HEK293 (cell line): ENCODE results near the gene NKX2-8.

Experiments used
- CTCF ChIA-PET: fragments of 350-600 bp; formaldehyde crosslinking; extraction: SDS; loops from one replicate; lab custom pipeline; 2021; ENCODE audit warnings: antibody characterized with exemption; lab: Yijun Ruan, JAX
- POLR2A ChIA-PET: fragments of 300-600 bp; formaldehyde crosslinking; extraction: SDS; loops from one replicate; lab custom pipeline; 2020; ENCODE audit warnings: antibody characterized with exemption, inconsistent platforms; lab: Yijun Ruan, JAX
- H3K27ac ChIP-seq: fragments of 200-500 bp; sonication (Bioruptor generic); 2 replicates; pipeline ENCODE4 v1.5.1; 2014; ENCODE audit warnings: low read depth, low read length, control low read depth, inconsistent platforms; ENCODE audit errors: extremely low read depth
- H3K36me3 ChIP-seq, 2 experiments: fragments of 200-500 bp in 1 of 2; sonication (Bioruptor generic) in 1 of 2; 1 replicate in 1 of 2; 2 replicates in 1 of 2; pipeline ENCODE4 v1.5.1; 2014 to 2017; ENCODE audit warnings: inconsistent platforms in 2 of 2, low read length in 2 of 2; ENCODE audit not compliant: control insufficient read depth in 2 of 2, insufficient read depth in 1 of 2
- H3K4me1 ChIP-seq: fragments of 200-500 bp; sonication (Bioruptor generic); 2 replicates; pipeline ENCODE4 v1.5.1; 2014; ENCODE audit warnings: mild to moderate bottlenecking, low read length, inconsistent platforms; ENCODE audit not compliant: control insufficient read depth, insufficient read depth
- H3K4me3 ChIP-seq: 2 replicates; pipeline ENCODE4 v1.5.1; 2011; ENCODE audit warnings: low read depth, mild to moderate bottlenecking, control low read depth, low read length, moderate library complexity
- H3K9me3 ChIP-seq: fragments of 200-500 bp; sonication (Bioruptor generic); 2 replicates; pipeline ENCODE4 v1.5.1; 2014; ENCODE audit warnings: low read depth, low read length, inconsistent platforms; ENCODE audit not compliant: control insufficient read depth, insufficient read depth
- EGR2 ChIP-seq: fragments of 450-650 bp; formaldehyde crosslinking; IDR thresholded peaks from 2 replicates; pipeline ENCODE4 v1.5.1; 2016; ENCODE audit warnings: low read depth, missing biosample characterization, missing genetic modification characterization
- HIC1 ChIP-seq: fragments of 450-650 bp; formaldehyde crosslinking; IDR thresholded peaks from 2 replicates; pipeline ENCODE4 v1.5.1; 2016; ENCODE audit warnings: missing biosample characterization, missing genetic modification characterization
- HOXA7 ChIP-seq: sonication (generic); formaldehyde crosslinking; IDR thresholded peaks from 2 replicates; pipeline ENCODE4 v1.8.1; 2022; ENCODE audit warnings: missing genetic modification reagents, borderline replicate concordance
- MEIS1 ChIP-seq: sonication (generic); formaldehyde crosslinking; IDR thresholded peaks from 2 replicates; pipeline ENCODE4 v1.8.1; 2022; ENCODE audit warnings: missing genetic modification reagents, mild to moderate bottlenecking, borderline replicate concordance
- SETDB1 ChIP-seq: IDR thresholded peaks from one replicate; pipeline ENCODE4 v1.6.1; 2017; ENCODE audit warnings: mild to moderate bottlenecking, low read length, moderate library complexity, mixed read lengths; ENCODE audit not compliant: insufficient read length
- TRIM28 ChIP-seq: IDR thresholded peaks from 2 replicates; pipeline ENCODE4 v1.6.1; 2011; ENCODE audit warnings: low read length, control low read depth, borderline replicate concordance
- ZFP3 ChIP-seq: fragments of 450-650 bp; formaldehyde crosslinking; IDR thresholded peaks from 2 replicates; pipeline ENCODE4 v1.5.1; 2016; ENCODE audit warnings: low read depth, missing biosample characterization, missing genetic modification characterization
- ZFP69B ChIP-seq: fragments of 450-650 bp; formaldehyde crosslinking; IDR thresholded peaks from 2 replicates; pipeline ENCODE4 v1.5.1; 2016; ENCODE audit warnings: missing biosample characterization, missing genetic modification characterization
- ZNF24 ChIP-seq: fragments of 450-650 bp; formaldehyde crosslinking; IDR thresholded peaks from 2 replicates; pipeline ENCODE4 v1.5.1; 2016; ENCODE audit warnings: missing biosample characterization, missing genetic modification characterization
- ZNF292 ChIP-seq: fragments of 450-650 bp; formaldehyde crosslinking; IDR thresholded peaks from 2 replicates; pipeline ENCODE4 v1.5.1; 2016; ENCODE audit warnings: low read depth, missing biosample characterization, missing genetic modification characterization, borderline replicate concordance
- ZNF510 ChIP-seq: fragments of 450-650 bp; formaldehyde crosslinking; IDR thresholded peaks from 2 replicates; pipeline ENCODE4 v1.5.1; 2018; ENCODE audit warnings: mild to moderate bottlenecking, missing genetic modification characterization, missing biosample characterization; ENCODE audit not compliant: insufficient replicate concordance
- ZNF521 ChIP-seq: fragments of 450-650 bp; formaldehyde crosslinking; IDR thresholded peaks from 2 replicates; pipeline ENCODE4 v1.5.1; 2017; ENCODE audit warnings: missing biosample characterization, mild to moderate bottlenecking, missing genetic modification characterization
- ZNF548 ChIP-seq: fragments of 450-650 bp; formaldehyde crosslinking; IDR thresholded peaks from 2 replicates; pipeline ENCODE4 v1.5.1; 2016; ENCODE audit warnings: missing biosample characterization, missing genetic modification characterization
- ZNF610 ChIP-seq: fragments of 450-650 bp; formaldehyde crosslinking; IDR thresholded peaks from 2 replicates; pipeline ENCODE4 v1.5.1; 2016; ENCODE audit warnings: missing biosample characterization, missing genetic modification characterization, borderline replicate concordance
- ZNF624 ChIP-seq: fragments of 450-650 bp; formaldehyde crosslinking; IDR thresholded peaks from 2 replicates; pipeline ENCODE4 v1.5.1; 2017; ENCODE audit warnings: missing biosample characterization, missing genetic modification characterization
- ZNF626 ChIP-seq: fragments of 450-650 bp; sonication (Bioruptor Pico); formaldehyde crosslinking; IDR thresholded peaks from 2 replicates; pipeline ENCODE4 v1.5.1; 2018; ENCODE audit warnings: missing biosample characterization, missing genetic modification characterization, inconsistent platforms
- ZNF670 ChIP-seq: fragments of 450-650 bp; formaldehyde crosslinking; IDR thresholded peaks from 2 replicates; pipeline ENCODE4 v1.5.1; 2016; ENCODE audit warnings: missing biosample characterization, missing genetic modification characterization, low read depth
- ZNF76 ChIP-seq: fragments of 450-650 bp; formaldehyde crosslinking; IDR thresholded peaks from 2 replicates; pipeline ENCODE4; 2016; ENCODE audit warnings: low read depth, missing biosample characterization, missing genetic modification characterization, borderline replicate concordance
- ZNF843 ChIP-seq: fragments of 450-650 bp; formaldehyde crosslinking; IDR thresholded peaks from 2 replicates; pipeline ENCODE4 v1.5.1; 2016; ENCODE audit warnings: missing biosample characterization, missing genetic modification characterization
- TF ChIP-seq, protein P1 (sequence below): fragments of 450-650 bp; formaldehyde crosslinking; conservative IDR thresholded peaks from 2 replicates; pipeline ENCODE4 v1.5.1; 2016; ENCODE audit warnings: low read depth, missing biosample characterization, missing genetic modification characterization
- TF ChIP-seq, protein P2 (sequence below): fragments of 450-650 bp; formaldehyde crosslinking; IDR thresholded peaks from 2 replicates; pipeline ENCODE4 v1.5.1; 2016; ENCODE audit warnings: missing biosample characterization, missing genetic modification characterization

Gene NKX2-8

DNA sequence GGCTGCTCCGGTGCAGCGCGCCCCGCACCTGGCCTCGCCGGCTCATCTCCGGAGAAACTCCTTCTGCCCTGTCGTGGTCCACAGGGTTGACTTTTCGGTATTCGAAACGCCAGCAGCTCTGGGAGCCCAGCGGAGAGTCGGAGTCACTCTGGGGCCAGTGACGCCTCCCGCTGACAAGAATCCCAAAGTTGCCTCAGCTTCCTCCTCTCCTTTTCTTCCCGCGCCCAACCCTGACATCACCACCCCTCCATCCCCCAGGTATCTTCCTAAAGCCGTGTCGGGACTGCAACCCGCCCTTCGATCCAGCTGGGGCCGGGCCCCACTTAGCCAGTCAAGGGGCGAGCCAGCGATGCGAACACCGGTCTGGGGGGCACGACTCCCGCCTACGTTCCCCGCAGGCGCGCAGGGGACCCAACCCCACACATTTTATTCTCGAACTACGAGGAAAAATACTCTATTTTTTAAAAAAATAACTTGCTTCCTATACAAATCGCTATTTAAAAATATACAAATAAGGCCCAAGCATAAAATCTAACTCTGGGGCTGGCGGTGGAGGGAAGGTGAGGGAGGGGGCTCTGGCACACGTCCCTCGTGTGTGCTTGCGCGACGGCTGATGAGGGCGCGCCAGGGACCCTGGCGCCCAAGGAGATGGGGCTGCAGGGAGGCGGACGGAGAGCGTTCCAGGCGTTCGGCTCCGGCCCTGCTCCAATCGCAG, 2.1 kb downstream of the NKX2-8 start (continued):
- no peak for TF ChIP-seq EGR2 (tag by site-specific recombination)
- TF ChIP-seq SETDB1 = no peak
- TF ChIP-seq HIC1 (tag by site-specific recombination) = no peak
- TF ChIP-seq ZNF843 (tag by site-specific recombination) = no peak
- TF ChIP-seq ZNF670 = no peak
- no peak for TF ChIP-seq ZFP69B
- no peak for TF ChIP-seq ZNF24 (tag by site-specific recombination)
- TF ChIP-seq ZNF548 = no peak
- no peak for TF ChIP-seq TRIM28
- no peak for TF ChIP-seq ZFP3 (tag by site-specific recombination)
- TF ChIP-seq ZNF624 (tag by site-specific recombination) = no peak
- TF ChIP-seq, protein P1, sequence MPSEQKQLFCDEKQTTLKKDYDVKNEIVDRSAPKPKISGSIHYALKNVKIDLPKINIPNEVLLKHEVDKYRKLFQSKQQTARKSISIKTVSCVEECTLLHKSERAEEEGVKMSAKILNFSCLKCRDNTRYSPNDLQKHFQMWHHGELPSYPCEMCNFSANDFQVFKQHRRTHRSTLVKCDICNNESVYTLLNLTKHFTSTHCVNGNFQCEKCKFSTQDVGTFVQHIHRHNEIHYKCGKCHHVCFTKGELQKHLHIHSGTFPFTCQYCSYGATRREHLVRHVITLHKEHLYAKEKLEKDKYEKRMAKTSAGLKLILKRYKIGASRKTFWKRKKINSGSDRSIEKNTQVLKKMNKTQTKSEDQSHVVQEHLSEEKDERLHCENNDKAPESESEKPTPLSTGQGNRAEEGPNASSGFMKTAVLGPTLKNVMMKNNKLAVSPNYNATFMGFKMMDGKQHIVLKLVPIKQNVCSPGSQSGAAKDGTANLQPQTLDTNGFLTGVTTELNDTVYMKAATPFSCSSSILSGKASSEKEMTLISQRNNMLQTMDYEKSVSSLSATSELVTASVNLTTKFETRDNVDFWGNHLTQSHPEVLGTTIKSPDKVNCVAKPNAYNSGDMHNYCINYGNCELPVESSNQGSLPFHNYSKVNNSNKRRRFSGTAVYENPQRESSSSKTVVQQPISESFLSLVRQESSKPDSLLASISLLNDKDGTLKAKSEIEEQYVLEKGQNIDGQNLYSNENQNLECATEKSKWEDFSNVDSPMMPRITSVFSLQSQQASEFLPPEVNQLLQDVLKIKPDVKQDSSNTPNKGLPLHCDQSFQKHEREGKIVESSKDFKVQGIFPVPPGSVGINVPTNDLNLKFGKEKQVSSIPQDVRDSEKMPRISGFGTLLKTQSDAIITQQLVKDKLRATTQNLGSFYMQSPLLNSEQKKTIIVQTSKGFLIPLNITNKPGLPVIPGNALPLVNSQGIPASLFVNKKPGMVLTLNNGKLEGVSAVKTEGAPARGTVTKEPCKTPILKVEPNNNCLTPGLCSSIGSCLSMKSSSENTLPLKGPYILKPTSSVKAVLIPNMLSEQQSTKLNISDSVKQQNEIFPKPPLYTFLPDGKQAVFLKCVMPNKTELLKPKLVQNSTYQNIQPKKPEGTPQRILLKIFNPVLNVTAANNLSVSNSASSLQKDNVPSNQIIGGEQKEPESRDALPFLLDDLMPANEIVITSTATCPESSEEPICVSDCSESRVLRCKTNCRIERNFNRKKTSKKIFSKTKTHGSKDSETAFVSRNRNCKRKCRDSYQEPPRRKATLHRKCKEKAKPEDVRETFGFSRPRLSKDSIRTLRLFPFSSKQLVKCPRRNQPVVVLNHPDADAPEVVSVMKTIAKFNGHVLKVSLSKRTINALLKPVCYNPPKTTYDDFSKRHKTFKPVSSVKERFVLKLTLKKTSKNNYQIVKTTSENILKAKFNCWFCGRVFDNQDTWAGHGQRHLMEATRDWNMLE (tag by site-specific recombination) = no peak
- no peak for TF ChIP-seq ZNF292 (tag by site-specific recombination)
- no peak for TF ChIP-seq ZNF610 (tag by site-specific recombination)

- Histone ChIP-seq H3K36me3 (no peaks in the 10 kb centered on the region), H3K9me3 (no peaks in the 10 kb centered on the region), H3K4me3 (no peak overlapping the region), H3K27ac (no peak overlapping the region), H3K4me1 (no peaks in the 10 kb centered on the region)
- POLR2A ChIA-PET = no interaction called here
- CTCF ChIA-PET = no interaction called here
- no peak for TF ChIP-seq SETDB1
- no peak for TF ChIP-seq HIC1 (tag by site-specific recombination)
- no peak for TF ChIP-seq ZNF76 (tag by site-specific recombination)
- TF ChIP-seq ZNF626 (tag by site-specific recombination) = no peak
- TF ChIP-seq ZNF521 = no peak
- no peak for TF ChIP-seq ZNF510 (tag by site-specific recombination)
- no peak for TF ChIP-seq MEIS1
- no peak for TF ChIP-seq HOXA7 (CRISPR knock-in tag)
- TF ChIP-seq, protein P2, sequence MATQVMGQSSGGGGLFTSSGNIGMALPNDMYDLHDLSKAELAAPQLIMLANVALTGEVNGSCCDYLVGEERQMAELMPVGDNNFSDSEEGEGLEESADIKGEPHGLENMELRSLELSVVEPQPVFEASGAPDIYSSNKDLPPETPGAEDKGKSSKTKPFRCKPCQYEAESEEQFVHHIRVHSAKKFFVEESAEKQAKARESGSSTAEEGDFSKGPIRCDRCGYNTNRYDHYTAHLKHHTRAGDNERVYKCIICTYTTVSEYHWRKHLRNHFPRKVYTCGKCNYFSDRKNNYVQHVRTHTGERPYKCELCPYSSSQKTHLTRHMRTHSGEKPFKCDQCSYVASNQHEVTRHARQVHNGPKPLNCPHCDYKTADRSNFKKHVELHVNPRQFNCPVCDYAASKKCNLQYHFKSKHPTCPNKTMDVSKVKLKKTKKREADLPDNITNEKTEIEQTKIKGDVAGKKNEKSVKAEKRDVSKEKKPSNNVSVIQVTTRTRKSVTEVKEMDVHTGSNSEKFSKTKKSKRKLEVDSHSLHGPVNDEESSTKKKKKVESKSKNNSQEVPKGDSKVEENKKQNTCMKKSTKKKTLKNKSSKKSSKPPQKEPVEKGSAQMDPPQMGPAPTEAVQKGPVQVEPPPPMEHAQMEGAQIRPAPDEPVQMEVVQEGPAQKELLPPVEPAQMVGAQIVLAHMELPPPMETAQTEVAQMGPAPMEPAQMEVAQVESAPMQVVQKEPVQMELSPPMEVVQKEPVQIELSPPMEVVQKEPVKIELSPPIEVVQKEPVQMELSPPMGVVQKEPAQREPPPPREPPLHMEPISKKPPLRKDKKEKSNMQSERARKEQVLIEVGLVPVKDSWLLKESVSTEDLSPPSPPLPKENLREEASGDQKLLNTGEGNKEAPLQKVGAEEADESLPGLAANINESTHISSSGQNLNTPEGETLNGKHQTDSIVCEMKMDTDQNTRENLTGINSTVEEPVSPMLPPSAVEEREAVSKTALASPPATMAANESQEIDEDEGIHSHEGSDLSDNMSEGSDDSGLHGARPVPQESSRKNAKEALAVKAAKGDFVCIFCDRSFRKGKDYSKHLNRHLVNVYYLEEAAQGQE (tag by site-specific recombination) = no peak
Measured at GRCh38 chr14:36579573-36580140, 2.8 kb downstream of the NKX2-8 start.
